ENCODE measurements around the gene BAHCC1.
A peak's percentile ranks its signal among the peaks of the same experiment; 100 is the strongest.

The BAHCC1 gene

DNA sequence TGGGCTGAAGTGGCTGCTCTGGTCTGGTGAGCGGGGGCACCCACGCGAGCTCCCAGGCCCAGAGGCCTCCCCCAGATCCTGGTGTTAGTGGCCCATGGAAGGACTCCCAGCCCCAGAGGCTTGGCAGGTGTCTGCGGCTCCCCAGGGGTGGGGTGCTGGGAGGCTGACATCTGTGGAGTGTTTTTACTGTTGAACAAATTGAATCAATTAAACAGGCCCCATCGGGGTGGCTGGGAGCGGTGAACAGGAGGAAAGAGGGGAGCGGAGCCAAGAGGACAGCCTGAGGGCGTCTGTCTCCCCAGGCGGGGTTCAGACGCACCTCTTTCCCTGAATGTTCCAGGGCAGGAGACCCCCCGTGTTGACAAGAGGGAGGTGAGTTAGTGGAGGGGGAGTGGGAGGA is 87.4 kb downstream of the BAHCC1 start:
- DNase-seq = no peak

DNA sequence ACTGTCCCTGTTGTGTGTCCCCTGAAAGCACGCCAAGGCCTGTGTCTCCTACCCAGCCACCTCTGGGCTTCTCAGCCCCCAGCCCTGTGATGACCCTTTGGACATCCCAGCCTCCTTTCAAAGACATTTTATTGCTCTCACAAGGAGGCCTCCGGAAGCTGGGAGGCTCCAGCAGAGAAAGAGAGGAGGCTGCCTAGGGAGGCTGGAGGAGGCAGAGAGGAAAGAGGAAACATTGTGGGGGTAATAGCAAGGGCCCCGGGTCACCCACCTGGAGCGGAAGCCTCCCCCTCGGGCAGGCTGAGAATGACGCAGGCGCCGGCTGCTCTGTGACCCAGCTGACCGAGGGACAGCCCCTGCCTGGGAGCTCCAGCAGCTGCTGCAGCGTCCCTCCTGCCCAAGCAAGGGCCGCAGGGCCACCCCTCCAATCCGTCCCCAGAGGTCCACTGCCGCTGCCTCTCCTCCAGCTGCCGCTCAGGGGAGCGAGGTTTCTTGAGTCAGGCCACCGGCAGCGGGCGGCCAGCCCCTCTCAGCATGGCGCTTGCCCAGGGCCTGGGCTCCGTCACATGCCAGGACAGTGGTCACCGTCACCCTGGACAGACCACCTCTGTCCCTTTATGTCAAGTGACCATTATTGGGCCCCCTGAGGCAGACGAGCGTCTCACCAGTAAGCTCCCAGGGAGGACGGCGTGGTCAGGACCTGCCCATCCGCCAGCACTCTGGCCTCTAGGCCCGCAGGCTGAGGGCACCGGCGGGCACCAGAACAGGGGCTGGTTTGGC is 88.0 kb downstream of the BAHCC1 start:
- no peak for DNase-seq

DNA sequence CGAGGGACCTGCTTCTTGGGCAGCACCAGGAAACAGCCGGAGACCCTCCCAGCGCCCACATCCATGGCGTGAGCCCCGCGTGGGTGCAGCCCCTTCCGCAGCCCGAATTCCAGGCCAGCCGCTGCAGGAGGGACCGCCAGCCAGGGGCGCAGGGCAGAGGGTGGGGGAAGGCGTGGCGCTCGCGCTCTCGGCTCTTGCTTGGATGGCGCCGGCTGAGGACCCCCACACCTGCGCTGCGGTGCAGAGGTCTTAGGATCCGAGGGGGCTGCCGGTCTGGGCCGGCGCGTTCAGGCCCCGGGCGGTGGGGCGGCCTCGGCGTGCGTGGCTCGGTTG is 88.6 kb downstream of the BAHCC1 start:
- no peak for DNase-seq

DNA sequence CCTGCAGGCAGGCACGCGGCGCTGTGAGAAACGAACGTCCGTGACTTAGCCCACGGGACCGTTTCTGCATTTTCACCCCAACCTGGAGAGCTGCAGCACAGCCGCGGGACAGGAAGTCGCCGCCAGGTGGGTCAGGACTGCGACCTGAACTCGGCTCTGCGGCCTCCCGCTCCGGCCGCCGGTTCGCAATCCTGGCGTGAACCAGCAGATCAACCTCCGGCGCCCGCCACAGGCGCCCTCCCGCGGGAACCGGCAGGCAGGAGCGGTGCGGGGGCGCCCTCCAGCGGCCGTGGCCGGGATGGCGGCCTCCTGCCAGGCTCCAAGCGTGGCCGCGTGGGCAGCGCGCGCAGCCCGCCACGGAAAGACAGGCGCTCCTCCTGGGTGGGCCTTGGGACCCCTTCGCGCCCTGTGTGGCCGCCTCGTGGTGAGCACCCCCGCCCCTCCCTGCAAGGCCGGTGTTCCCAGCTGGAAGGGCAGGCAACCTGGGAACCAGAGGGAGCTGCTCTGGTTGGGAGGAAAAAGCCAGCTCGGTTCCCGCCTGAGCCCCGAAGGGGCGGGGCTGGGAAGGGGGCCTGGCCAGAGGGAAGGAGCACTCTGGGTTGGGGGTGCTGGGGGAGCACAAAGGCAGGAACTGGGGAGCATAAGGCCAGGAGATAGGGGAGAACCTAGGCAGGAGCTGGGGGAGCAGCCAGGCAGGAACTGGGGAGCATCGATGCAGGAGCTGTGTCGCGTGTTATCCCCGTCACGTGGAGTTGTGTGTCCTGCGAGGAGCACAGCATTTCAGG is 89.1 kb downstream of the BAHCC1 start:
- peak; percentile 77 for DNase-seq

DNA sequence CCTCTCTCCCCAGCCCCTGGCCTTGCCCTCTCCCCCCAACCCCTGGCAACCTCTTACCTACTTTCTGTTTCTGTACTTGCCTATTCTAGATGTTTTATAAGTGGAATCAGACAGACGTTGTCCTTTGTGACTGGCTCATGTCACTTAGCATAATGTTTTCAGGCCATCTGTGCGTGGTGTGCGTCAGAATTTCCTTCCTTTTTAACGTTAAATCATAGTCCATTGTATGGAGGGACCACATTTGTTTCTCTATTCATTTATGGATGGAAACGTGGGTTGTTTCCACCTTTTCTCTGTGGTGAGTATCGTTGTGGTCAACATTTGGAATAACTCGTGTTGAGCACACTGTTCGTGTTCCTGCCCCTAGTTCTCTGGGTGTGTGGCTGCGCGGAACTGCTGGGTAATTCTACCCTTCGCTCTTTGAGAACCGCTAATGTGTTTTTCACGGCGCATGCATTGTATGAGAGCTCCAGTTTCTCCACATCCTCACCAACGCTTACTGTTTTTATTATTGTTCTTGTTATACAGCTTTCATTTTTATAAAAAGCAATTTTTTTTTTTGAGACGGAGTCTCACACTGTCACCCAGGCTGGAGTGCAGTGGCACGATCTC is 91.0 kb downstream of the BAHCC1 start:
- DNase-seq = no peak

DNA sequence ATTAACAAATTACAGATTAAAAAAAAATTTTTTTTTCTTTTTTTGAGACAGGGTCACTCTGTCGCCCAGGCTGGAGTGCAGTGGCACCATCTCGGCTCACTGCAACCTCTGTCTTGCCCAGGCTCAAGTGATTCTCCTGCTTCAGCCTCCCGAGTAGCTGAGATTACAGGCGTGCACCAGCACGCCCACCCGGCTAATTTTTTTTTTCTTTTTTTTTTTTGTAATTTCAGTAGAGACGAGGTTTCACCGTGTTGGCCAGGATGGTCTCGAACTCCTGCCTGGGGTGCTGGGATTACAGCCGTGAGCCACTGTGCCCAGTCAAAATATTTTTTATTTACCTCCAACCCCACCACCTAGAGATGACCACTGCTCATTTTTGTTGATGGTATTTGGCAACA is 91.8 kb downstream of the BAHCC1 start:
- DNase-seq = no peak

DNA sequence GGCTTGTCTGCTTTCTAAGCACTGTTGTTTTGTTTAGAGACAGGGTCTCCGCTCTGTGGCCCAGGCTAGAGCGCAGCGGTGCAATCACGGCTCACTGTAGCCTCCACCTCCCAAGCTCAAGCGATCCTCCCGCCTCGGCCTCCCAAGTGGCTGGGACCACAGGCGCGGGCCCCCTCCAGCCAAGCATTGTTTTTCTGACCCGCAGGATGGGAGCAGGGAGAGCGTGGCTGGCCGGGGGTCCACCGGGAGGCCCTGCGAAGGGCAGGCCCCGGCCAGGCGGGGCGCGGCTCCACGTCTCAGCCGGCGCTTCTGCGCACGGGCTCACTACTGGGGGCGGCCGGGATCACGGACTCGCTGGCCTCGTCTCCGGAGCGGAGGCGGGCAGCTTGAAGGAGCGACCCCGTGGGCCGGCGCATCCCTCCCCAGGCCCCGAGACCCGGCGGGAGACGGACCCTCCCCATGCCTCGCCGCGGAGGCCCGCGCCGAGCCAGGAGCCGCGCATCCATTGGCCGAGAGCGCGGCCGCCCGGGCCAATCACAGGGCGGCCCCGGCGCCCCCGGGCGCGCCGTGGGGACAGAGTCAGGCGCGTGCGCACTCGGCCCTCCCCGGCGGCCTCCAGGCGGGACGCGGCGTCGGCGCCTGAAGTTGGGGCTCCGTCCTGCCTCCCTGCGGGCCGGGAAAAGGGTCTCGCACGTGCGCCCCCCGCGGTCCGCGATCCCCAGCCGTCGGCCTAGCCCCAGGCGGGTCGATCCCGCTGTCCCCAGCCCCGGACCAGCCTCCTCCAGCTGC is 92.4 kb downstream of the BAHCC1 start:
- DNase-seq = peak; percentile 80

DNA sequence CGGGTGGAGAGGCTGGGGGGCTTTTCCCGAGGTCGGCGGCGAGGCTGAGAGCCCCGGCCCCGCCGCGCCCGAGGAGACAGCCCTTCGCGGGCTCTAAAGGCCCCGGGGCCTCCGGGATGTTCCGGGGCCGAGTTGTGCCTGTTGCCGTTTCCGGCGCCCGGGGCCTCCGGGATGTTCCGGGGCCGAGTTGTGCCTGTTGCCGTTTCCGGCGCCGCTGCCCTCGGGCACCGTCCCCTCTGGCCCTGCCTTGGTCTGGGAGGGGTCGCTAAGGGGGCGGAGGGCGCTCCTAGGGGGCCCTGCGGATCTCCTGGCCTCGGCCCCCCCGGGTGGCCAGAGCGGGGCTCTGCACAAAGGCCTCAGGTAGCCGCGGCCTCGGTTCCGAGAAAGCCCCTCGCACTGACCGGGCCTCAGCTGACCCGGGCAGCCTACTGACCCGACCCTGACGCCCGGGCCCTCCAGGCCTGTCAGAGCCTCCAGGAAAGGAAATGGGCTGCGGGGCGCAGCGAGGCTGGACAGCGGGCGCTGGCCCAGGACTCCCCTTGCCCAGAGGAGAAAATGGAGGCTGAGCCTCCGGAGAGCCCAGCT is 93.1 kb downstream of the BAHCC1 start:
- DNase-seq = no peak

DNA sequence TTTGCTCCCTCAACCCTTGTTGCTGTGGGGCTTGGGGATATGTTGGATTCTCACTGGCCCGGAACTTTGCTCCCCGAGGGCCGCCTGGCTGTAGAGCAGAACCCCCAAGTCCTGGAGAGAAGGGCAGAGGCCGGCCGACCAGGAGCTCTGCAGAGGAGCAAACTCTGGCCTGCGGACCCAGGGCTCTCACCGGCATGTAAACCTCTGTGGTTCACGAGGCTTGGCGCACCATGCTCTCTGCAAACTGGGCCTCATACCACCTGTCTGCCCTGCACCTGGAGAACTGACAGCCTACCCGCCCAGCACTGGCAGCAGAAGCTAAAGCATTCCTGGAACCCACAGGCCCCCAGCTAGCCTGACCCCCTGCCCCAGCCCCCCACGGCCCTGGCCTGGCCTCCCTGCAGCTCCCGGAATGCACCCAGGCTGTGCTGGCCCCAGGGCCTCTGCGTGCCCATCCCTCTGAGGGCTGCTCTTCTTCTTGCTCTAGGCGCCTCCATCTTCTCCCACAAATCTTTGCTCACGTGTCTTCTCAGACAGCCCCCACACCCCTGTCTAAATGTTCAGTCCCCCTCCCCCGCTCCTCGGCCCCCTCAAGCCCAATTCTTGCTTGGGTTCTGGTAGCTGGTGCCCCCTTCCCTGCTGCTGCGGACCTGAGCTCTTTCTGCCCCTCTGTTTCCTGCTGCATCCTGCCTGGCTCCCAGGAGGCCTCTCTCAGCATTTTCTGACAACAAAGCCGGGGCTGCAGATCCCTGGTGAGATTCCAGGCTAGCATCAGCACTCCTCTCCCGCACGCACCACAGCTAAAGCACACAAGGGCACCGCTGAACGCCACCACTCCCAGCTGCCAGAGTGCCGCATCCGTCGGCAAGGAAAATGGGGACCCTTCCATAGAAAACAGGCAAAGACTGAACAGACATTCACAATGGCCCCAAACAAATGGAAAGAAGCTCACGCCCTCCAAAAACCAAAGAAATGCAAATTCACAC is 94.0 kb downstream of the BAHCC1 start:
- DNase-seq = no peak

DNA sequence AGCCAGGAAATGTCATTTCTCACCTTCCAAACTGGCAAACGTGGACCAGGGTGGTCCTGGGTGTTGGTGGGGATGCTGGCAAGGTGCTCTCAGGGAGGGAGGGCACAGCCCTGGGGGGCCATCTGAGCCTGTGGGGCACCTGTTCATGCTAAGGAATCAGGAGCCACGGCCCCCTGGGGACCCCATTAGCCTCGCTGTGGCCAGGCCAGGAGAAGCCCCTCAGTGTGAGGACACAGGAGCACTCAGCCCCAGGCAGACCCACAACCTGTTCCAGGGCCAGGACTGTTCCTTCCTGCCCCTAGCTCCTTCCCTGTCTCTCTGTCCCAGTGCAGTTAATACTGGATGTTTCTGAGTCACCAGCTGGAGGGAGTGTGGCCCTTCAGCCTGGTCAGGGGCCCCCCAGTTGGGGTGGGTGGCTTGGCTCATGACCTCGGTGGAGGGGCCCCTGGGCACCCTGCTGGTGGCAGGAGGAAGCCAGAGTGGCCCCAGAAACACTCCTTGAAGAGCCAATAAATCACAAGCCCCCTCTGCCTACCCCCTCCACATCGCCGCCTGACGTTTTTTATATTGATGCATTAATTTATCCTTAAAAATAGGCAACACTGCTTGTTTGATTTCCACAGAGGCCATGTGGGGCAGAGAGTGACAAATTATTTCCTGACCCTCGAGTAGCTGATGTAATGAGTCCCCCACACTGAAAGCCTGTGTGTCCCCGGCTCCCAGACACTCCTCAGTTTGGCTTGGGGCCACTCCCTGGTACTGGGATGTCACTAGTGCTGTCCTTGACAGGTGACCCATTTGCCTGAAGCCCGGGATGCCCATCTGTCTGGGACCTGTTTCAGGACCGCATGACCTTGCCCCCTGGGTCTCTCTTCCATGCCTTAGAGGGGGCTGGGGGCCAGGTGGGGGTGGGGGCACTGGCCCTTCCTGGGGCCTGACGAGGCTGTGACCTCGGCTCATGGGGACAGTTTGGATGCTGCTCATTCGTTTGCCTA is 95.0 kb downstream of the BAHCC1 start:
- no peak for DNase-seq

DNA sequence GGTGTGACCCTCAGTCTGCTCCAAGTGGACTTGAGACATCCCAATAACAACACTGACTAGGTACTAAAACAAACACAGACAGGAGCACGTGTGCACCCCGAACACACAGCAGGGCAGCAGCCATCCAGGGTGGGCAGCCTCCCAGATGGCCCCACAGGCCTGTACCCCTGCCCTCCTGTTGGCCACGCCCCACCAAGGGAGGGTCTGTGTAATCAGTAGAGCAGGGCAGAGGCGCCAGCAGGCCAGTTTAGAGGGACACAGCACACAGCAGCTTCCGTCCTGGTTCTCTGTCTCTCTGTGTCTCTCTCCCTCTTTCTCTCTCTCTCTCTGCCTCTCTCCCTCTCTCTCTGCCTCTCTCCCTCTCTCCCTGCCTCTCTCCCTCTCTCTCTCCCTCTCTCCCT is 95.9 kb downstream of the BAHCC1 start:
- DNase-seq = no peak

DNA sequence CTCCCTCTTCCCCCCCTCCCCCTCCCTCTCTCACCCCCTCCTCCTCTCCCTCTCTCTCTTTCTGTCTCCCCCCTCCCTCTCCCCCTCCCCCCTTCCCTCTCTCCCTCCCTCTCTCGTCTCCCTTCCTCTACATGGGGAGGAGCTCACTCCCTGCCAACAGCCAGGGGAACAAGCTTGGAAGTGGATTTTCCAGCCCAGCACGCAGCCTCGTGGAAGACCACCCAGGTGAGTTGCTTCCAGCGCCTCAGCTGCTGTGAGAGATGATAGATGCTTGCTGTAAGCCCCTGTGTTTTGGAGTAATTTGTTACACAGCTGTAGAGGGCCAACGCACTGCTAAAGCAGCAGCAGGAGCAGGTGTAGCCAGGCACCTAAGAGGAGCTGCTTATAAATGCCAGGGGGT is 96.5 kb downstream of the BAHCC1 start:
- DNase-seq = no peak

DNA sequence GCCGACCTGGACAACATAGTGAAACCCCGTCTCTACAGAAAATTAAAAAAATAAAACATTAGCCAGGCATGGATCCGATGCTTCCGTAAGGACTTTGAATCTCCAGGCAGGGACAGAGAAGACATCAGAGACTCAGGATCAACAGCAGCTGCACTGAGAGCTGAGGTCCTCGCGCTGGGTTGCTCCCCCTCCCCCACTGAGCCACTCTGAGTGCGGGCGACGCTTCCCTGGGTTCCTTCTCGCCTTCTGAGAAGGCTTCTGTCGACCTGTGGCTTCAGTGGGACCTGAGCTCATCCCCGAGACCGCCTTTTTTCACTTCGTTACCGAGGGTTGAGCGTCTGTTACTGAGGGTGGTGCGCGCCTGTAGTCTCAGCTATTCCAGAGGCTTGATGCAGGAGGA is 96.9 kb downstream of the BAHCC1 start:
- no peak for DNase-seq

DNA sequence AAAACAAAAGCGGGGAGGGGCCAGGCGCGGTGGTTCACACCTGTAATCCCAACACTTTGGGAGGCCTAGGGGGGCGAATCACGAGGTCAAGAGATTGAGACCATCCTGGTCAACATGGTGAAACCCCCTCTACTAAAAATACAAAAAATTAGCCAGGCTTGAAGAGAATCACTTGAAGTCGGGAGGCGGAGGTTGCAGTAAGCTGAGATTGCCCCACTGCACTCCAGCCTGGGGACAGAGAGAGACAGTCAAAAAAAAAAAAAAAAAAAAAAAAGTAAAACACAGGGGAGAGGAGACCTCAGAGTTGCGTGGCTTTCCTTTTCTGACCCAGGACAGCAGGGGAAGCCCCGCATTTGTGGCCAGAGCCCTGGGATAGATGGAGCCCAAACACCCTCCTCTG is 97.4 kb downstream of the BAHCC1 start:
- DNase-seq = no peak

DNA sequence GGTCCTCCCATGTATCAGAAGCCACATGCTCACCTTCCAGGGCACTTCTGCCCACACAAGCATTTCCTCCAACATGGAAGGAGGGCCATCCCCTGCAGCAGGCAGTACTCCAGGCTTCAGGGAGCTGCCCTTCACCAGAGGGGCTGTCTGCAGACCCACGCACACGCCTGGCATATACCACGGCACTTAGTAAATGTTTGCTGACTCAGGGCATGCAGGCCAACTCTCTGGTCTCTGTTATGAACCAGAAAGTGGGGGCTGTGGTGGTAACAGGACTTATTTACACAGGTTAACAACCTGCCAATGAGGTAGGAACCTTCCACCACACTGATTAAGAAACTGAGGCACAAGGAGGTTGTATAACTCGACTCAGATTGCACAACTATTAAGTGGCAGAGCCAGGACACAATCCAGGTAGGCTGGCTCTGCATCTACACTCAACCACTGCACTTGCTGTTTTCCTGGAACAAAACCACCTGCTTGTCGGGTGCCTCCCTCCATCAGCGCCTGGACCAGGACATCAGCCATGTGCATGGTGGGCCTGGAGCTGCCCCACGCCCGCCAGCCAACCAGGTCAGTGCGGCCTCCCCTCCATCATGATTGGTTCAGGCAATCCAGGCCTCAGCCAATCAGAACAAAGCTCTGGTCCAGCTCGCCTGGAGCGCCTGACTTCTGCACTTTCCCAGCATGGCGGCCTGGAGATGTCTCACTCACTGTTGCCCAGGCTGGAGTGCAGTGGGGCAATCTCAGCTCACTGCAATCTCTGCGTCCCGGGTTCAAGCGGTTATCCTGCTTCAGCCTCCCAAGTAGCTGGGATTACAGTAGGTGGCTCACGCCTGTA is 98.2 kb downstream of the BAHCC1 start:
- DNase-seq = no peak

DNA sequence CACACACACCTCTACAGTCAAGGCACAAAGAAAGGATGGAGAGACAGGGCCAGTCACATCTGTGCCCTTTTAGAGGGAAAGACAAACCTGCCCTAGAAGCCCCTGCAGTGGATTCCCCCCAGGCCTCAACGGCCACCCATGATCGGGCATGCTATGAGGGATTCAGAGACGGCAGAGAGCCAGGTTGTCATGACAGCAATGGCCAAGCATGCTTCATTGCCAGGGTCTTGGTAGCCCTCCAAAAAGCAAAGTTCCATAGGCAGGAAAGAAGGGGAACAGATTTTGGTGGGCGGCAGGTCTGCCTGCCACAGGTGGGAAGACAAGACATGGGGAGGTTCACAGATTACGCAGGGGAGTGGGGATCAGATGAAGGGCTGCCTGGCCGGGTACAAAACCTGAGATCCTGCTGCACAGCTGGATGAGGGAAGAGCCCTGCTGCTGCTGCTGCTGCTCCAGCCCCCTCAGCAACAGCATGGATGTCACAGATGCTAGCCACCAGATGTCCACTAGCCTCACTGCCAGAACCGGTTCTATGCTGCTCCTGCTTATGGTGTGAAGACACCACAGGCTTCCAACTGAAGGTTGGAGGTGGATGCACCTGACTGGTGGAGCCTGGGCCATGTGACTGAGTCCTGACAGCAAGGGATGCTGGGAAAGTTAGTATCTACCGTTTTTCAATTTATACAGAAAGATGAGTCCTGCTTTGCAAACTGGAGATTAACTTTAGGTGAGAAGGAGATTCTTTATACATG is 99.5 kb downstream of the BAHCC1 start:
- no peak for DNase-seq

DNA sequence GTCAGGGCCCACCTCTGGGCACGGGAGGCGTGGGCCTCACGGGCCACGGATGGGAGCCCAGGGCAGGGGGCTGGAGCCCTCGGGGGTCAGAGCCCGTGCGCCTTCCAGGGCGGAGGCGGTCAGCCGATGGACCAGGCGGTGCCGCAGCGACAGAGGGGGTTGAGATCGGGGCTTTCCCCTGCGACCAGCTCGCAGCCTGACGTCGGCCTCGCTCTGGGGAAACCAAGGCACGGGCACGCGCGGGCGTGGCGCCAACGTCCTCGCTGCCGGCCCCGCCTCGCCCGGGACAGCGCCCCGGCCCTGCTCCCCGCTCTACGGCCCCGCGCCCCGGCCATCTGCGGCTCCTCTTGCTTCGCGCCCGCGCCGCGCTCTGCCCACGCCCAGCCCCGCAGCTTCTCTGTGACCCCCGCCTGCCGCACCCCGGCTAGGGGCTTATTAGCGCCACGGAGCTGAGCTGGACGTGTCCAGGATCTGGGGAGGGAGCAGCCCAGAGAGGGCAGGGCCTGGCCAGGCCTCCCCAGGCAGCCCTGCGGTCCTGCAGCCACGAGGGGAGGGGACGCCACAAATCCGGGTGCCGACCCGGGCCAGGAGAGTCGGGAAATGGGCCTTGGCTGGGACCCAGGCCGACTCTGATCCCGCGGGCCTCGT is 103.8 kb downstream of the BAHCC1 start:
- DNase-seq = no peak

DNA sequence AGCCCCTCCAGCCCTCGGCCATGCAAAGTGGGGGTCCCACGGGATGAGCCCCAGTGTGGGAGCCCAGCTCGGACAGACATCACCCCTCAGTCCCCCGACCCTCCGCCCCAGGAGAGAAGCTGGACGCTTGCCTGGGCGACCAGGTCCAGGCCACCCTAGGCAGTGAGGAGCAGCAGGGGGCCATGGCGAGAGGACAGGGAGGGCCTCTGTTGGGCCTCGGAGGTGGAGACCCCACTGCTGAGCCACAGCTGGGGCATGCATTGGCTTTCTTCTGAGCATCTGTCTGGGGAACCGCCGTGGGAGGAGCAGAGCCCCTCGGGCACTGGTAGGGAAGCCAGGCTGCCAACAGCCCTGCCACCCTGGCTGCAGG is 104.3 kb downstream of the BAHCC1 start:
- no peak for DNase-seq

Data from fibroblast of skin of back (primary cell).